GM21423 (cell line): ENCODE measurements around the gene IRF4.

Experiments
- ATAC-seq: cut with Tn5 transposase; IDR thresholded peaks from one replicate; pipeline ENCODE4 v1.9.1; 2021; ENCODE audit warnings: mild to moderate bottlenecking, moderate library complexity; ENCODE audit not compliant: unreplicated experiment

The IRF4 gene

GRCh38 chr6:379410-380181 lies 12.0 kb upstream of the IRF4 start:
- peak; percentile 59 for ATAC-seq

GRCh38 chr6:380234-381218 lies 11.0 kb upstream of the IRF4 start:
- no peak for ATAC-seq

- no peak for ATAC-seq
Observed at GRCh38 chr6:381742-382461, 9.7 kb upstream of the IRF4 start.

GRCh38 chr6:382883-383810 lies 8.4 kb upstream of the IRF4 start:
- ATAC-seq, result no peak

GRCh38 chr6:383856-384255 lies 7.7 kb upstream of the IRF4 start:
- ATAC-seq, result no peak

- no peak for ATAC-seq
Observed at GRCh38 chr6:384898-385297, 6.7 kb upstream of the IRF4 start.

- no peak for ATAC-seq
Observed at GRCh38 chr6:385614-386013, 5.9 kb upstream of the IRF4 start.

- no peak for ATAC-seq
Observed at GRCh38 chr6:386688-387266, 4.8 kb upstream of the IRF4 start.

GRCh38 chr6:387293-387741 lies 4.2 kb upstream of the IRF4 start:
- ATAC-seq, result no peak

- no peak for ATAC-seq
Observed at GRCh38 chr6:388202-388903, 3.2 kb upstream of the IRF4 start.

- no peak for ATAC-seq
Observed at GRCh38 chr6:389143-389542, 2.4 kb upstream of the IRF4 start.

- ATAC-seq, result peak; percentile 36
Observed at GRCh38 chr6:389622-390021, 1.9 kb upstream of the IRF4 start.

GRCh38 chr6:390914-391558 lies 516 bp upstream of the IRF4 start:
- ATAC-seq, result peak; percentile 15

- ATAC-seq, result no peak
Observed at GRCh38 chr6:392441-393390, 1.2 kb downstream of the IRF4 start.

- ATAC-seq, result no peak
Observed at GRCh38 chr6:393391-394221, 2.1 kb downstream of the IRF4 start.

- no peak for ATAC-seq
Observed at GRCh38 chr6:394641-395289, 3.2 kb downstream of the IRF4 start.
